ENCODE measurements around the gene DPP6. TPM values are rescaled to one million over a fixed set of nuclear protein-coding genes. Genes with fewer than 3 reads are reported as not detected.
"Not testable (repeated sequence)": the region's sequence is repeated elsewhere in the genome, so short reads cannot be mapped to it uniquely, and the experiment has no call there.

Gene DPP6
- not detected for total RNA-seq

DNA sequence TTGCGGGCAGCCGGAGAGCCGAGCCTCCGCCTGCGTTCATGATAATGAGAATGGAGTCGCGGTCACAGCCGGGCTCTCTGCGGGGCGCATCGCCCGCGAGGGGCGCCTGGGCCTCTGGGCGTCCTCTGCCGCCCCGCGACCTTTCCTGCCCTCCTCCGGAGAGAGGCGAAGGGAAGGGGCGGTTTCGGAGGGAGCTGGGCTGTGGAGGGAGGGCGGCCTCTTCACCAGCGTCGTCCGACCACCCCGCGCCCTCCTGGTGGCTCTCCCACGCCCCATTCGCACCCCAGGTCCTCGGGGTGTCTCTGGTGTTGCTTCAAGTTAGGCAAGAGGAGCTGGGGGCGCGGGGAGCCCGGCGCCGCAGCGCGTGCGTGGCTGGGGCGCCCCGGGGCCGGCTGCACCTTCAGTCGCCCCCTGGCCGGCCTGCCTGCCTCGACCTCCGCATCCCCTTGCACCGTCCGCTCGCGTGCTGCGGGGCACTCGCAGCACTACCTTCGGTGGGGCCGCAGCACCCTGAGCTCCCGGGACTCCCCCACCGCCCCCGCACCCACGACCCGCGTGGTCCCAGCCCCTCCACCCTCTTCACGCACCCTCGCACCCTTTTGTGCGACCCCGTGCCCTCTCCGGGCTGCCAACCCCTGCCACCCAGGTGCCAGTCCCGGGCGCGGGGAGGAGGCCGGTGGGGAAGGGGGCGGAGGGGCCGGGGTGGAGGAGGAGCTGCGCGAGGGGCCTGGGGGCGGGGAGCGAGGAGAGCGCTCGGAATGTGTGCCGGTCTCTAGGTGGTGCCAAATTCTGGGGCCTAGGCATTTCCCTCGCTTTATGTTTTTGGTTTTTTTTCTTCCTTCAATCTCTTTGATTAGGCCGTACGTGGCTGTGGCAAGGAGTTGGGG, at the start of gene DPP6:
Gene DPP6 (plus strand): TSS at position 756 of the 887 bp plus-strand sequence.
- H3K9me3 ChIP-seq; H3K4me3 ChIP-seq; DNase-seq (ENCODE audit: low spot score in 2 of 2); H3K27me3 ChIP-seq; H3K4me1 ChIP-seq; H3K36me3 ChIP-seq; H3K27ac ChIP-seq; intact Hi-C loops (cut with DNase I): not testable (repeated sequence)

DNA sequence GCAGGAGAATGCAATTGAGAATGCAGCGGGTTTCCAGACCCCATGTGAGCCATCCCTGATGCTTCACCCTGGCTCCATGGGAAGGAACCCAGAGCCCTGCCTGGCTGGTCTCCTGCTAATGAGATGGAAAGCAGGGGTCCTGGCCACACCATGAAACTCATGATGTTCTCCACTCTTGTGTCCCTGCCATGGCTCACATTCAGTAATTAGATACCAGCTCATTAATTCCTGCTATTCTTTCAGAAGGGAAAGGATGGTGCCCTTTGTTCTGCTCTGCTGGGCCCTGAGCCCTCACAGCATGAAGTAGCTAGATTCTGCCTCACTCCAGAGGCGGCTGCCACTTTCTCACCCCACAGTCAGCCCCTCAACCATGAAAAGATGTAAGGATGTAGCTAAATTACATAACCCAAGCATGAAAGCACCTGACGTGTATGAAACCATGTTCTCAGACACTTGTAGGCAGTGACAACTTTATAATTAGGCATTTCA, 42.7 kb upstream of the DPP6 start:
- H3K36me3 ChIP-seq; H3K27me3 ChIP-seq; H3K27ac ChIP-seq; DNase-seq (ENCODE audit: low spot score in 2 of 2); H3K9me3 ChIP-seq; H3K4me3 ChIP-seq; intact Hi-C loops (cut with DNase I); H3K4me1 ChIP-seq: not testable (repeated sequence)

- DNase-seq (ENCODE audit: low spot score in 2 of 2); intact Hi-C loops (cut with DNase I); H3K9me3 ChIP-seq; H3K36me3 ChIP-seq; H3K27ac ChIP-seq; H3K27me3 ChIP-seq; H3K4me3 ChIP-seq; H3K4me1 ChIP-seq: not testable (repeated sequence)
Measured at GRCh38 chr7:154010726-154011568, 41.3 kb upstream of the DPP6 start.

DNA sequence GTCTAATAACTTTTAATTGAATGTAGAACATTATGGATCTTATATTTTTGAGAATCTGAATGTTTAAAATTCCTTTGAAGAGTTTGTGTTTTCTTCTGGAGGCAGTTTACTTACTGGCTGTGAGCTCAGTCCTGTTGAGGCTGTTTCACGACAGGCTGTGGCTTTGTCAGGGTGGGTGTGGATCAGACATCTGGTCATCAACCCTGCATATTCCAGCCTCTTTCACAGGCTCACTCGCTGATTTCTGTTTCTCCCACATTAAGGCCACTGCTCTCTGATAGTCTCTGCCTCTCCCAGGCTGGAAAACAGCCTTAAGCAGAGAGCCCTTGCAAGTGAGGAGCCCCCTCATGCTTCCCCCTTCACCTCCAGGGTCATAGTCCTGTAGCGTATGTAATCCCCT, 39.4 kb upstream of the DPP6 start:
- H3K4me1 ChIP-seq; intact Hi-C loops (cut with DNase I); H3K27ac ChIP-seq; H3K4me3 ChIP-seq; H3K27me3 ChIP-seq; H3K36me3 ChIP-seq; H3K9me3 ChIP-seq; DNase-seq (ENCODE audit: low spot score in 2 of 2): not testable (repeated sequence)

- H3K9me3 ChIP-seq; H3K27ac ChIP-seq; intact Hi-C loops (cut with DNase I); H3K4me1 ChIP-seq; H3K27me3 ChIP-seq; H3K36me3 ChIP-seq; DNase-seq (ENCODE audit: low spot score in 2 of 2); H3K4me3 ChIP-seq: not testable (repeated sequence)
Measured at GRCh38 chr7:154015636-154016035, 36.6 kb upstream of the DPP6 start.

- H3K4me3 ChIP-seq; DNase-seq (ENCODE audit: low spot score in 2 of 2); H3K27me3 ChIP-seq; H3K4me1 ChIP-seq; H3K9me3 ChIP-seq; H3K36me3 ChIP-seq; intact Hi-C loops (cut with DNase I); H3K27ac ChIP-seq: not testable (repeated sequence)
Measured at GRCh38 chr7:154018354-154018753, 33.8 kb upstream of the DPP6 start.

GRCh38 chr7:154027805-154028204, 24.4 kb upstream of the DPP6 start:
- H3K36me3 ChIP-seq; DNase-seq (ENCODE audit: low spot score in 2 of 2); H3K27me3 ChIP-seq; H3K4me1 ChIP-seq; H3K27ac ChIP-seq; intact Hi-C loops (cut with DNase I); H3K9me3 ChIP-seq; H3K4me3 ChIP-seq: not testable (repeated sequence)

DNA sequence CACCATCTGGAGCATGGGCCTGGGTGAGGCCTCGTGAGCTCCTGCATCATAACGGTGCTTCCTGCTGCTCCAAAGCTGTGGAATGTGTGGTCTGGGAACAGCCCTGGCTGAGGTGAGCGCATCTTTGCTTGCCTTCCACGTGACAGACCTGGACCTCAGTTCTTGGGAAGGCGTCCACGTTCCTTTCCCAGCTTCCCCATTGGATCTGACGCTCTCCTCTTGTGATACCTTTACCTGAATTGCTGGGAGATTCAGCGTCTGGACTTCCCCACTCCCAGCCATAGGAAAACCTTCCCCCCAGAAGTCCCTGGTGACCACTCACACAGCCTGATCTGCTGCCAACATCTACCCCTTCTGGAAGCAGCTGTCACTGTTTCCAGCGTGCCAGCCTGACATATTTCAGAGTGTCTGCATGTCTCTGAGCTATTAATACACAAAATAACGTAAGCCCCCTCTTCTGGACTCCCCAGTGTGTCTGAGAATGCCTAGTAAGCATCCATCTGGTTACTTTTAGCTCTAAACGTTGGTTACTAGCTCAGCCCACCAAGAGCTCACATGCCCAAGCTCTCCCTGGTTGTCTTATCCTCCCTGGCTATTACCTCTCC, 21.6 kb upstream of the DPP6 start:
- not testable (repeated sequence) for DNase-seq (ENCODE audit: low spot score in 2 of 2); H3K27me3 ChIP-seq

GRCh38 chr7:154039466-154040165, 12.6 kb upstream of the DPP6 start:
- H3K27ac ChIP-seq; intact Hi-C loops (cut with DNase I); H3K4me3 ChIP-seq; H3K36me3 ChIP-seq; H3K4me1 ChIP-seq; H3K27me3 ChIP-seq; H3K9me3 ChIP-seq; DNase-seq (ENCODE audit: low spot score in 2 of 2): not testable (repeated sequence)

More for the DNA sequence above, 21.6 kb upstream of the DPP6 start:
- intact Hi-C loops (cut with DNase I); H3K27ac ChIP-seq; H3K36me3 ChIP-seq; H3K9me3 ChIP-seq; H3K4me1 ChIP-seq; H3K4me3 ChIP-seq: not testable (repeated sequence)

- H3K9me3 ChIP-seq; H3K4me3 ChIP-seq; H3K27me3 ChIP-seq; H3K27ac ChIP-seq; intact Hi-C loops (cut with DNase I); DNase-seq (ENCODE audit: low spot score in 2 of 2); H3K4me1 ChIP-seq; H3K36me3 ChIP-seq: not testable (repeated sequence)
Measured at GRCh38 chr7:154050394-154050793, 1.8 kb upstream of the DPP6 start.

- not testable (repeated sequence) for H3K27ac ChIP-seq
Measured at GRCh38 chr7:154051006-154051642, 1.1 kb upstream of the DPP6 start.

DNA sequence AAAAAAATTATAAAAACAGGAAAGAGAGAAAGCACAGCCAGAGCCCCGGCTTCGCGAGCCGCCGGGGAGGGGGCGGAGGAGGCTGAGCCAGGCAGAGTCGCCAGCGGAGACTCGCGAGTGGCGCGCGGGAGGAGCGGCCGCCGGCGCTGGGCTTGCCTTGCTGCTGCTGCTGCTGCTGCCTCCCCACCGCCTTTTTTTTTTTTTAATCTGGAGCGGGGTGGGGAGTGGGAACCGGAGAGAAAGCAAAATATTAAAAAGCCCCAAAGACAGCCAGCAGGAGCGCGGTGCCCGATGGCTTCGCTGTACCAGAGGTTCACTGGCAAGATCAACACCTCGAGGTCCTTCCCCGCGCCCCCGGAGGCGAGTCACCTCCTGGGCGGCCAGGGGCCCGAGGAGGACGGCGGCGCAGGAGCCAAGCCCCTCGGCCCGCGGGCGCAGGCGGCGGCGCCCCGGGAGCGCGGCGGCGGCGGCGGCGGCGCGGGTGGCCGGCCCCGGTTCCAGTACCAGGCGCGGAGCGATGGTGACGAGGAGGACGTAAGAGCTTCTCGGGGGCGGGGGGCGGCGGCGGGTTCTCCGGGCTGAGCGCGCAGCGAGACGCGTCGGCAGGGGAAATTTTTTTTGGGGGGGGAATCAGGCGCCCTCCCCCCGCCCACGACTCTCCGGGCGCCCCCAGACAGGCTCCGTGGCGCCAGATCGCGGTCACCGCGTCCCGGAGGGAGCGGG, 493 bp downstream of the DPP6 start:
- H3K4me3 ChIP-seq; H3K27ac ChIP-seq; DNase-seq (ENCODE audit: low spot score in 2 of 2); H3K4me1 ChIP-seq; H3K27me3 ChIP-seq; H3K9me3 ChIP-seq; H3K36me3 ChIP-seq; intact Hi-C loops (cut with DNase I): not testable (repeated sequence)

More at GRCh38 chr7:154051006-154051642, 1.1 kb upstream of the DPP6 start:
- H3K4me3 ChIP-seq; H3K27me3 ChIP-seq; intact Hi-C loops (cut with DNase I); H3K4me1 ChIP-seq; H3K36me3 ChIP-seq; DNase-seq (ENCODE audit: low spot score in 2 of 2); H3K9me3 ChIP-seq: not testable (repeated sequence)
